GM18526 (cell line): Measurements from ENCODE around the gene ESPN.

Source experiments
- POLR2A ChIP-seq: IDR thresholded peaks from 3 replicates; pipeline ENCODE4 v1.6.1; 2011; ENCODE audit not compliant: insufficient read length; ENCODE audit errors: extremely low read depth

Gene ESPN

DNA sequence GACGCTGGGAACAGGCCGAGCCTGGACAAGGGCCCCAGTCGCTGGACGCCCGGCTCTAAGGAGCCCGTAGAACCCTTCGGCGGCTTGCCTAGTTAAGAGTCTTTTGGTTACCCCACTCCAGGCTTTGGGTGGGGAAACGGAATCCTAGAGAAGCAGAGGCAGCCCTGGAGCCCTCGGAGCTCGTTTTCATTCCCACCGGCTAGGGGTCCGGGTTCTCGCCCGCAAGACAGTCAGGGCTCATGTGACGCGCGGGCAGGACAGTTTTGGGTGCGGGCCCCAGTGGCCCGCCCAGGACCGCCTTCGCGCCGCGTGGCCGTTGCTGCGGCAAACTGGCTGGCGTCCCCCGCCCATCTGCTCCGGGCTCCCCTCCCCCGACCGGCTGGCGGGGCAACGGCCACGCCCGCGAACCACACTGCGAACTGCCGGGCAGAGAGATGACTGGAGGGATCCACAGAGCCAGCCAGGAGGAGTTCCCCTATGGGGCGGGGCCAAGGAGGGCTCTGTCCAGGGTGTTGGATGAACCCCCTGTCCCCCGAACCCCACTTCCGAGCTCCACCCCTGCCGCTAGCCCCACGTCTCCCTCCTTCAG is 4.0 kb upstream of the ESPN start:
- no peak for TF ChIP-seq POLR2A

DNA sequence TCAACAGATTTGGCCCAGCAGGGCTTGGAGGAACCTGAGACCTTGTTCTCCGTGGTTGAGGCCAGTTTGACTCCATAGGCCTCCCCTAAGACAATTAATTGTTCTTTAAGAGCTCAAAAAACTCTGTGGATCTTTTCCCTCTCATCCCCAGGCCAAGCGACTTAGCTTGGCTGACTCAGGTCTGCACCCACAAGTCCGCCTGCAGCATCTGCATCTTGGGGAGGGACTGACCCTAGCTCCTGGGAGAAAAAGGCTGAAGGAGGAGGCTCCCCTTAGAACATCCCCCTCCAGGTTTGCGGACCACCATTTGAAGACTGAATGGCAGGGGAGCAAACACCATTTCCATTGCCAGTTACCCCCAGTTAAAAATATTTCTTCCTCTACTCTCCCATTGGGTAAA is 3.3 kb upstream of the ESPN start:
- no peak for TF ChIP-seq POLR2A

DNA sequence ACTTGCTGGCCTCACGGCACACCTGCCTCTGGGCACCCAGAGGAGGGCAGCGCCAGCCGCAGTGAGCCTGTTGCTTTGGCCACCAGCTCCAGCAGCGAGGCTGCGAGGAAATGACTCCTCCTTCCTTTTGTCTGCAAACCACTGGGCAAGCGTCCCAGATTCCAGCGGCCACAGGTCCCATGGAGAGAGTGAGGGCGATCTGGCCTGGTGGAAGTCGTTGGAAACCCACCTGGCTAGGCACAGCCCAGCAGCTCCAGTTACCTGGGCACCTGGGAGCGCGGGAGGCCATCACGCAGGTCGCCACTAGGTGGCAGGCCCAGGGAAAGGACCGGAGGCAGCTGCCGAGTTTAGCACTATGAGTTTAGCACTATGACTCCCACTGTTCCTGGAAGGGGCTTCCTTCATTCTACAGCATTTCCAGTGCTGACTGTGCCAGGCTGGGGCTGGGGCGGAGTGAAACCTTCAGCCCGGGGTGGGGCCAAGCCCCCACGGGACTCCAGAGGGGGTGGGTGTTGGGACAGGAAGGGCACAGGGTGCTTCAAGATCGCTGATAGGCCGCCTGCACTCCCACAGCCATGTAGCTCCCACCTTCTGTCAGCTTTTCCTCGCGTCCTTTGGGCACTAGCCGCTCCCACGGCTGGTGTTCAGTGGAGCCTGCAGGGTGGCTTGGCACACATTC is 1.1 kb upstream of the ESPN start:
- no peak for TF ChIP-seq POLR2A

DNA sequence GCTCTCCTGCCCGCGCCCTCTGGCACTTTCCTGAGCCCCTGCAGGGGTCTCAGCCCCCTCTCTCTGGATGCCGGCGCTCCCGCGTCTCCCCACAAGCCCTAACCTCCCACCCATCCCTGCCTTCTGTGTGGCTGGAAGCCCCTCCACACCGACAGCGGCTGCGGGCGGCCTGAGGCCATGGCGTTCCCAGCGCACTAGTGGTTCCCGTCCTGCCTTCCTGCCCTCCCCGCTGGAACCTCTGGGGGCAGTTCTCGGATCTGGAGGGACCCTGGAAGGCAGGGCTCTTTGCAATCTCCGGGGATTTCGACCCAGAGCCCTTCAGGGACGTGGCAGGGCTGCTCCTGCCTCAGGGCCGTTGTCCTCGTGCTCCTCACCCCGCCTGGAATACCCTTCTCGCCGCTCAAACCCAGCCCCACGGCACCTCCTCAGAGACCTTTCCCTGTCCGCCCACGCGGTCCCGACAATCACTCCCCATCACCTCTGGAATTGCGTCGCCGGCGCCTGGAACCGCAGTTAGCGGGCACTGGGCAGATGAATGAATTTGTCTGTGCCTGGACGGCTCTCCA is 493 bp upstream of the ESPN start:
- no peak for TF ChIP-seq POLR2A

DNA sequence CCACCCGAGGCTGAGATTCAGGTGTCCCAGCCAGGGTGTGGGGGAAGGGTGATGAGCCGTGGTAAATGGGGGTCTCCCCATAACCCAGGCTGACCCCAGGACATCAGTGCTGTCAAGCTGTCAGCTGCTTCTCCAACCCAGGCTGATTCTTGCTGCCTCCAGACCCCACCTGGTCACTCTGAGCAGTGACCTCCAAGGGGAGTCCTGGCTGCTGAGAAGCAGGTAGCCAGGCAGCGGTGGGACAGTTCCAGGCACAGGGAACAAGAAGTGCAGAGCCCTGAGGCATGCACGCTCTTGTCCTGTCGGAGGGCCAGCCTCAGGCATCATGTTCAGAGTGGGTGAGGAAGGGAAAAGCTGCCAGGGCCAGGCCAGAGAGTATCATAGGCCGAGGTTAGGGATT is 1.1 kb downstream of the ESPN start:
- no peak for TF ChIP-seq POLR2A

DNA sequence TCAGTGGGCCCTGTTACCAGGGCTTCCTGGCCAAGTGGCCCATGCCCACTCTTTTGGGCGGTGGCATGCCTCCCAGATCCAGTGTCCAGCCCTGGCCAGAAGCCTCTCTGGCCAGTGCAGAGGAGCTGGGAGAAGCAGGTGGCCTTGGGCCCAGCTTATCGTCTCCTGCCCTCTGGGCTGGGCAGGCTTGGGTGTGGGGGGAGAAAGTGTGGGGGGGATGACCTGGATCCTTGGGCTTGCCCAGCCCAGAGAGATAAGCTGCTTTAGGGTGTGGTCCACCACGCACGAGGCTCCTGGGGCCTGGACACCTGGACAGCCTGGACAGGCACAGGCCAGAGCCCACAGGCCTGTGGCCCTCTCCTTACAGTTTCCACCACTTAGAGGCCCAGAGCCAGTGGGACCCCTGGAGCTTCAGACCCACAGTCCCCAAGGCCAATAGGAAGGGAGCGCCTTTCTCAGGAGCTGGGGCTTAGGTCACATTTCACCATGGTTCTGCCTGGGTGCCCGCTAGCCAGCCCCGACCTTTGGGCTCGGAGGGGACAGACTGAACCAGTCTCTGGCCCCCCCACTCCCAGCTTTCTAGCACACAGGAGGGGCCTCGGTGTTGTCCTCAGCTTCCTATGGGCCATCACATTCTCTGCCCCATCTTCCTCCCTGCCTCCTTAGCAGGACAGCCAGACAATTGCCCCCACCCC is 1.8 kb downstream of the ESPN start:
- TF ChIP-seq POLR2A = no peak

DNA sequence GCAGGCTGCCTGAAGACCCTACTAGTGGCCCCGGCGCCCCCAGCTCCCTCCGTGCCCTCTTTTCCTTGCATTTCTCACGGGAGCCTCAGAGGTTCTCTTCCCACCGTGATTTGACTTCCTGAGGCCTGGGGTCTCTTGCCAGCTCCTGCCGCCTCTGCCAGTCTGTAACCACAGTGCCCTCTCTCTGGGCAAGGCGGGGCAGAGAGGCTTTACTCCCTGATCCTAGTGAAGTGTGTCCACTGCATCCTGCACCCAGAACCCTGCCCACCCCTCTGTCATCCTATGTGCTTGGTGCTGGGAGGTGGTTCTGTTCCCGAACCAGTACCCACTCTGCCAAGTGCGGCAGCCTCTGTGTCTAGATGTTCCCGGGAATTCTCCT is 2.4 kb downstream of the ESPN start:
- TF ChIP-seq POLR2A = no peak

DNA sequence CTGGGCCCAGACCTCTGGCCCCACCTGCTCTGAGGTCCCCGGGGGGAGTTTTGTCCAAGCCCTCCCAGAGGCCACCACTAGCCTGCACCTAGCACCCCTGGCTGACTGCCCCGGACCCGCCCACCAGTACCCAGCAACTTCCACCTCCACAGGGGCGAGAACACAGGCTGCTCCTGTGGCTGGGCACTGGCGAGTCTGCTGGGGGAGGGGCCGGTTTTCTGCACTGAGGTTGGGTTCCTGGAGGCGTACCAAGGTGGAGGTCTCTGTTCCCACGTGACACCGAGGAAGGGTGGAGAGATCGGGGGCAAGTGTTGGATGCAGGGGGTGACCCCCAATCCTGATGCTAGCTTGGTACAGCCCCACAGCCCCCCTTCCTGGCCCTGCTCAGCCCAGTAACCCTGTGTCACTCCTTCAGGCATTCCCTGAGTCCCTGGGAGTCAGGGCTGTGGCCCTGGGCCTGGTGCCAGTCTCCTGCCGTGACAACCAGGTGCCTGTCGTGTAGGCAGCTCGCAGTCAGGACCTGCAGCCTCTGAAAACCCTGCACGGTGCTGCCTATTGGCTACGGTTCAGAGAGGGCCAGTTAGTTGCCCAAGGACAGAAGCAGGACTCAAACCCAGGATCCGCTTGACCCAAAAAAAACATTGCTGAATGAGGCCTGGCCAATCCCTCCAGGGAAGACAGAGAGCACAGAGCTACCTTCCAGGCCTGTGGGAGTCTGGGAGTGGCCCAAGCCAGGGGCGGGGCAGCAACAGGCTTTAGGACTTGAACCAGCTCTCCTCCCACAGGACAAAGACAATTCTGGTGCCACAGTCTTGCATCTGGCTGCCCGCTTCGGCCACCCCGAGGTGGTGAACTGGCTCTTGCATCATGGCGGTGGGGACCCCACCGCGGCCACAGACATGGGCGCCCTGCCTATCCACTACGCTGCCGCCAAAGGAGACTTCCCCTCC is 3.1 kb downstream of the ESPN start:
- no peak for TF ChIP-seq POLR2A

DNA sequence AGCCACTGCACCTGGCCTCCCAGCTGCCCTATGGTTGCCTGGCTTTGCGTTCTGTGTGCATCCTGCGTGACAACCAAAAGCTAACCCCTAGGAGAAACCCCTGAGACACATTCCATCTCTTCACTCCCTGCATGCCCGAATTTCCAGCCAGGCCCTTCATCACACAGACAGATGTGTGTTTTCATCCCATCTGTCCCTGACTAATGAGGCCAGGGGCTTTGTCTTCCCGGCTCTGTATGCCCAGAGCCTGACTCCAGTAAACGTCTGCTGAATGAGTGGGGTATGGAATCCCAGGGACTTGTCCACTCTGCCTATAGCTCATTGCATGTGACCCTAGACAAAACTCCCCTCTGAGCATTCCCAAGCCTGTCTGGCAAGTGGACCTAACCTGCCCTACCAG is 9.6 kb downstream of the ESPN start:
- TF ChIP-seq POLR2A = no peak

DNA sequence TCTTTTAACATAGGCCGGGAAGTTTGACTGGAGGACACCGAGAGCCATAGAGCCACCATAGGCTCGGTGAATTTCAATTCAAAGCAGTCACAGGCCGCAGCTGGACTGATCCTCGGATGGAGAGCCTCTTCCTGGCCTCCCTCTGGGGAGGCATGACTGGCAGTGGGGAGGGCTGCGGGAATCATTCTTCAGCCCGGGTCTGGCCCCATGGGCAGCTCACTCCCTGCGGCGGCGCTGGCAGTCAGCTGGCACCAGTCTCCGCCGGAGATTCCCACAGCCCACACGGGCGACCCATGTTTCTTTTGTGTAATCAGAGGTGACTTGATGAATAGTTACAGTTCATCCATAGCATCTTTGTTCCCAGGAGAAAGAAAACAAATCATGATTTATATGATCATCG is 10.6 kb downstream of the ESPN start:
- no peak for TF ChIP-seq POLR2A

DNA sequence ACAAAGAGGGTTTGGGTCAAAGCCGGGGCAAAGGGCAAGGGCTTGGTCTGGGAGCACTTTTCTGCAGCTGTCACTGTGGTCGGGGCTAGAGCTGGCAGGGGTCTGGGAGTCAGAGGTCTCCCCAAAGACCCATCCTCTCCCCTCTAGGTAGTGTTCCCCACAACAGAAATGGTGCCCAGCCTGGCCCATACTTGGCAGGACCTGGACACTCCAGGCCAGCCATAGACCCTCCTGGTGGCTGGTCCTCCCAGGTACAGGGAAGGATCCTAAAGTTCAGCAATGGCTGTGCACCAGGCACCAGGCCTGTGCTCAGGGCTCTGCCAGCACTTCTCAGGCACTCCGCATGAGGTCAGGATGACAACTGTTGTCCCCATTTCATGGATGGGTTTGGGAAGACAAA is 11.0 kb downstream of the ESPN start:
- TF ChIP-seq POLR2A = no peak

DNA sequence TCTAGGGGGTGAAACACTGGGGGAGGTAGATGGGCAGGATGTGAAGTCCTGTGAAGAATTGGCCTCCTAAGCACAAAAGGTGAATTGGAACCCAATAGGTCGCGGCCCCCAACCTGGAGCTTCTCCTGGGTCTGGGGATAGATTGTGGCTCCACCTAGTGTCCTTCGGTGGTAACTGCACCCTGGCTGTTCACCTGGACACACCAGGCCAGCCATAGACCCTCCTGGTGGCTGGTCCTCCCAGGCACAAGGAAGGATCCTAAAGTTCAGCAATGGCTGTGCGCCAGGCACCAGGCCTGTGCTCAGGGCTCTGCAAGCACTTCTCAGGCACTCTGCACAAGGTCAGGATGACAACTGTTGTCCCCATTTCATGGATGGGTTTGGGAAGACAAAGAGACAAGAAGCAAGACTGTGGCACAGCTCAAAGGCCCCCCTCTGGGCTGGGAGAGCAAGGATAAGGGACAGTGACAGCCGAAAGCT is 13.5 kb downstream of the ESPN start:
- no peak for TF ChIP-seq POLR2A

DNA sequence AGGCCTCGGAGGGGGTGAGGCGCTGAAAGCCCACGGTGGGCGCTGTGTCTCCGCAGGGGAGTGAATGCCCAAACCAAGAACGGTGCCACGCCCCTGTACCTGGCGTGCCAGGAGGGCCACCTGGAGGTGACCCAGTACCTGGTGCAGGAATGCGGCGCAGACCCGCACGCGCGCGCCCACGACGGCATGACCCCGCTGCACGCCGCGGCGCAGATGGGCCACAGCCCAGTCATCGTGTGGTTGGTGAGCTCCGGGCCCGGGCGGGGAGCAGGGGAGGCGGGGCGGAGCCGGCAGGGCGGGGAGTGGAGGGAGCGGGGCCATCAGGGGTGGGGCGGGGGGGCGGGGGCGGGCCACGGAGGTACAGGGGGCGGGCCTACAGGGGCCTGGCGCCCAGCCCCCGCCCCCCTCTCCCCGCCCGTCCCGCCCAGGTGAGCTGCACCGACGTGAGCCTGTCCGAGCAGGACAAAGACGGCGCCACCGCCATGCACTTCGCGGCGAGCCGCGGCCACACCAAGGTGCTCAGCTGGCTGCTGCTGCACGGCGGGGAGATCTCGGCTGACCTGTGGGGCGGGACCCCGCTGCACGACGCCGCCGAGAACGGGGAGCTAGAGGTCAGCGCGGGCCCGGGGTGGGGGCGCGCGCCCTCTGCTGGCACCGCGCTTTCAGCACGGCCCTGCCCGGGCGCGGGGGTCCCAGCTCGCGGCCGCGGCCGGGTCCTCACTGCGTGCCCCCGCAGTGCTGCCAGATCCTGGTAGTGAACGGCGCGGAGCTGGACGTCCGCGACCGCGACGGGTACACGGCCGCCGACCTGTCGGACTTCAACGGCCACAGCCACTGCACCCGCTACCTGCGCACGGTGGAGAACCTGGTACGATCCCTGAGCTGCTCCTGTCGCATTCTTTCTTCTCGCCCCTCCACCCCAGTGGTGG is 15.9 kb downstream of the ESPN start:
- no peak for TF ChIP-seq POLR2A

DNA sequence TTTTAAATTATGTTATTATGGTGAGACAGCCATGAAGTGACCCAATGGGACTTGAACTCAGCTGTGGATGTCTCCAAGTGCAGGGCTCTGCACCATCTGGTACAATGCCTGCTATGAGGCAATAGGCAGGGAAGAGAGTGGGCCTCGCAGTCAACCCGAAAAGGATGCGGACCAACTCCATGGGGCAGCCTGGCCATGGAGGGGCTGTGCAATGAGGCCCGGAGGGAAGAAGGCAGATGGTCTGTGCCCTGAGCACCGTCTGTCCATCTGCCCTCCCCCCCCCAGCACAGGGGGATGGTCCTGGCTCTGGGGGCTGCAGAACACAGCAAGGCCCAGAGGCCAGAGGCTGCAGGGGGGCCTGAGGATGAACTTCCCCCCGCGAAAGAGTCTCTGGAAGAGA is 17.0 kb downstream of the ESPN start:
- no peak for TF ChIP-seq POLR2A
